Neutrophil (primary cell): Measurements from ENCODE around the gene ZNF568.

Experiments used
- H3K27ac ChIP-seq: fragments of 200-600 bp; sonication (generic); 2 replicates; pipeline ENCODE4 v1.5.1; 2016; ENCODE audit warnings: mild to moderate bottlenecking, moderate library complexity
- H3K27me3 ChIP-seq: fragments of 200-600 bp; sonication (generic); 2 replicates; pipeline ENCODE4 v1.6.0; 2016; ENCODE audit warnings: mild to moderate bottlenecking
- H3K36me3 ChIP-seq: fragments of 200-600 bp; sonication (generic); 2 replicates; pipeline ENCODE4 v1.5.1; 2017
- H3K4me1 ChIP-seq, 2 experiments: fragments of 200-600 bp in 1 of 2; sonication (generic) in 1 of 2; 1 replicate in 1 of 2; 2 replicates in 1 of 2; pipeline versions ENCODE4 v1.5.1 to v1.6.1; 2013 to 2016; ENCODE audit warnings: low read depth in 1 of 2, low read length in 1 of 2, mild to moderate bottlenecking in 1 of 2, moderate library complexity in 1 of 2; ENCODE audit not compliant: control insufficient read depth in 1 of 2, insufficient read depth in 1 of 2
- H3K4me3 ChIP-seq, 2 experiments: fragments of 200-600 bp in 1 of 2; sonication (generic) in 1 of 2; 1 replicate in 1 of 2; 2 replicates in 1 of 2; pipeline ENCODE4 v1.5.1; 2013 to 2016; ENCODE audit warnings: low read depth in 1 of 2, low read length in 1 of 2, mild to moderate bottlenecking in 1 of 2, moderate library complexity in 1 of 2
- H3K9me3 ChIP-seq: fragments of 200-600 bp; sonication (generic); 2 replicates; pipeline ENCODE4 v1.5.1; 2016
- TF ChIP-seq, protein P1 (sequence below): fragments of 200-600 bp; sonication (generic); IDR thresholded peaks from 2 replicates; pipeline ENCODE4 v1.5.1; 2016; ENCODE audit warnings: antibody characterized with exemption

The ZNF568 gene

DNA sequence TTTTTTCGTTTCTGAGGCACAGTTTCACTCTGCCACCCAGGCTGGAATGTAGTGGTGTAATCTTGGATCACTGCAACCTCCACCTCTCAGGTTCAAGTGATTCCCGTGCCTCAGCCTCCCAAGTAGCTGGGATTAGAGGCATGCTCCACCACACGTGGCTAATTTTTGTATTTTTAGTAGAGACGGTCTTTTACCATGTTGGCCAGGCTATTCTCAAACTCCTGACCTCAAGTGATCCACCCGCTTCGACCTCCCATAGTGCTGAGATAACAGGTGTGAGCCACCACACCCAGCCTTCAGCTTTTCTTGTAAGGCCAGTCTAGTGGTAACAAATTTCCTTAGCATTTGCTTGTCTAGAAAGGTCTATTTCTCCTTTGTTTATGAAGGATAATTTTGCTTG, 46.2 kb downstream of the ZNF568 start:
- Histone ChIP-seq H3K4me1 (no peaks in the 10 kb centered on the region), H3K36me3 (no peaks in the 10 kb centered on the region), H3K4me3 (no peak overlapping the region), H3K27me3 (no peaks in the 10 kb centered on the region), H3K27ac (no peak overlapping the region), H3K9me3 (peaks cover 20% of the 10 kb centered on the region)
- TF ChIP-seq, protein P1, sequence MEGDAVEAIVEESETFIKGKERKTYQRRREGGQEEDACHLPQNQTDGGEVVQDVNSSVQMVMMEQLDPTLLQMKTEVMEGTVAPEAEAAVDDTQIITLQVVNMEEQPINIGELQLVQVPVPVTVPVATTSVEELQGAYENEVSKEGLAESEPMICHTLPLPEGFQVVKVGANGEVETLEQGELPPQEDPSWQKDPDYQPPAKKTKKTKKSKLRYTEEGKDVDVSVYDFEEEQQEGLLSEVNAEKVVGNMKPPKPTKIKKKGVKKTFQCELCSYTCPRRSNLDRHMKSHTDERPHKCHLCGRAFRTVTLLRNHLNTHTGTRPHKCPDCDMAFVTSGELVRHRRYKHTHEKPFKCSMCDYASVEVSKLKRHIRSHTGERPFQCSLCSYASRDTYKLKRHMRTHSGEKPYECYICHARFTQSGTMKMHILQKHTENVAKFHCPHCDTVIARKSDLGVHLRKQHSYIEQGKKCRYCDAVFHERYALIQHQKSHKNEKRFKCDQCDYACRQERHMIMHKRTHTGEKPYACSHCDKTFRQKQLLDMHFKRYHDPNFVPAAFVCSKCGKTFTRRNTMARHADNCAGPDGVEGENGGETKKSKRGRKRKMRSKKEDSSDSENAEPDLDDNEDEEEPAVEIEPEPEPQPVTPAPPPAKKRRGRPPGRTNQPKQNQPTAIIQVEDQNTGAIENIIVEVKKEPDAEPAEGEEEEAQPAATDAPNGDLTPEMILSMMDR, result no peak

DNA sequence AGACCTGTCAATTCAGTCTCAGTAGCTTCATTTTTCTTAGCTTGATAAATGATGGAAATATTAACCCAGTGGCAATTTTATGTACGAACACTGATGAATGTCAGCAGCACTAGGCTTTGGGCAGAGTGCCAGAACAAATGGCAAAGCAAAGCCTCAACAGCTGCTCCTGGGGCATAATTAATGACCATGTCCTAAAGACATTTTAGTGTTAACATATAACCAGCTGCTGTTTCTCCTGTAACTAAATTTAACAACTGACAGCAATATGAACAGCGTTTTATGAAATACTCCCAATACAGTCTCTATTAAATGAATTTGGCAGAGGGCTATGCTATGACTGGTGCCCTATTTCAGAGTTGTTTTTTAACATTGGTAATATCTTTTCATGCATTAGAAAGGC, 47.1 kb downstream of the ZNF568 start:
- no peak overlapping the region for H3K27ac ChIP-seq

DNA sequence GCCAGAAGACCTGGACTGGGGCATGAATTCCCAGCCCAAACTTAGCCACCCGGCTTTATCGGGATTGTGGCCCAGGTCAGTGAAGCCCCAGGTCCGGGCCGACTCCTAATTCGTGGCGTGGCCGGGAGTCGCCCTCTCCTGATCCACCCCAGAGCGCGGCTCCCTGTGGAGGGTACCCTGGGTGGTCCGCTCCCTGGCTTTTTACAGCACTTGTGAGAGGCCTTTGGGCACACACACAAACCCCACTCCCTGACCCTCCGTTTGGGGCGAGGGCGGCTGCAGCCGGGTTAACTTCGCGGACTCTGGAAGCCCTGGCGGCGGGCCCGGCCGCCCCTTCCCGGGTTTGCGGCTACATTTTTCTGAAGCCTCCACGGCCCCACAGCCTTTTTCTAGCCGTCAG, 56.4 kb downstream of the ZNF568 start:
- H3K27me3 ChIP-seq, result no peaks in the 10 kb centered on the region
- H3K9me3 ChIP-seq, result no peaks in the 10 kb centered on the region
- peak overlapping the region; percentile 54 to 62 for H3K4me3 ChIP-seq
- no peak overlapping the region for H3K27ac ChIP-seq
- no peaks in the 10 kb centered on the region for H3K36me3 ChIP-seq
- TF ChIP-seq, protein P1, result no peak
- peaks cover 14 to 16% of the 10 kb centered on the region in 2 experiments for H3K4me1 ChIP-seq

More for the DNA sequence above, 47.1 kb downstream of the ZNF568 start:
- Histone ChIP-seq H3K4me3 (no peak overlapping the region), H3K9me3 (peaks cover 20% of the 10 kb centered on the region), H3K27me3 (no peaks in the 10 kb centered on the region), H3K36me3 (no peaks in the 10 kb centered on the region), H3K4me1 (no peaks in the 10 kb centered on the region)
- TF ChIP-seq, protein P1, result no peak

DNA sequence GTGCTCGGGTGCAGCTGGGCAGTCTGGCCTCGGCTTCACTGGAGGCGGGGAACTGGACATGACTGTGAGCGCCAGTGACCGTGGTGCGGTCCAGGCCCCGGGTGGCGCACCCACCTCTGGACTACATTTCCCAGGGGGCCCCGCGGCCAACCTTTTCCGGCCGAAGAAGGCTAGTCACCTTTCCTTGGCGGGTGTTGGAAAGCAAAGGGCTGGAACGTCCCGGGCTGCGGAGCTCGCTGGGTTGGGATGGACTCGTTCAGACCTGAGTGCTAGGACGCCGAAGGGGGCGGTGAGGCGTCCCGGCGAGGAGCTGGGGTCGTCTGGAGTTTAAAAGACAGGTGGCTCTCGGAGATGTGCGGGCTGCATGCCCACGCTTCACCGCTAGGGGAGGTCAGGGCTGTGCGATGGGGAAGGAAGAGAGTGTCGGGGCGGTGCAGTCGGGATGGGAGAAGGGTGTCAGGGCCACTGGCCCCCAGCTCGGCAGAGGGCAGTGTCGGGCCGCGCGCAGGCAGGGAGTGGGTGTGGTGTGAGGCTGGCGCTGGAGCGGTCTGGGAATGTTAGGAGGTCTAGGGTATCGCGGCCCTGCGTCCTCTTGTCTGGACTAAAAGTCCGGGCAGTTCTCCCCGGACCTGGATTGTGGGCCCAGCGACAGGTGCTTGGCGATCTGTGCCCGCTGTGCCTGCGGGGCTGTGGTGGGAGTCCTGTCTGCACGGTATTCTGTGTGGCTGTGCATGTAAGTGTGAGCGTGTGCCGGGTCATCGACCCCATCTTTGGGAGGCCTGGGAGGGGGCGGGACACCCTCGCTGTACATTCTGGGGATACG, 57.1 kb downstream of the ZNF568 start:
- H3K4me1 ChIP-seq, result peaks cover 14 to 16% of the 10 kb centered on the region in 2 experiments
- H3K27ac ChIP-seq, result peak overlapping the region; percentile 29
- H3K9me3 ChIP-seq, result no peaks in the 10 kb centered on the region
- H3K4me3 ChIP-seq, result peak overlapping the region; percentile 54 to 62
- no peaks in the 10 kb centered on the region for H3K36me3 ChIP-seq
- TF ChIP-seq, protein P1, result no peak
- H3K27me3 ChIP-seq, result no peaks in the 10 kb centered on the region

DNA sequence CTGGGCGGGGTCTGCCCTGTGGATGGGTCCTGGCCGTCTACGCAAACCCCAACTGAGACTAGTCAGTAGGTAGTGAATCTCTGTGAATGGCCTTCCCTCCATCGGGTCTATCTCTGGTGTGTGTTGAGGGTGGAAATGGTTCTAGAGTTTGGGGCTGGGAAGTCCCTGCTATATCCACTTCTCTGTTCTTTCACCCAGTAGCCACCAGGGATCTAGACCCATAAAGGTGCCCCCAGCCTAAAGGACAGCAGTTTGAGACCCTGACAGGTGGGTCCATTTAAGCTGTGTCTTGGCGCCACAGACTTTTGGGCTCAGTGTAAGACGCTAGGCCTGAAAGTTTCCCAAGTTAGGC, 57.7 kb downstream of the ZNF568 start:
- Histone ChIP-seq H3K9me3 (no peaks in the 10 kb centered on the region), H3K4me3 (peak overlapping the region; percentile 54 to 62), H3K27ac (no peak overlapping the region), H3K36me3 (no peaks in the 10 kb centered on the region), H3K27me3 (no peaks in the 10 kb centered on the region), H3K4me1 (peaks cover 14 to 16% of the 10 kb centered on the region in 2 experiments)
- TF ChIP-seq, protein P1, result no peak
